Stimulated activated CD8-positive, alpha-beta memory T cell treated with anti-CD3 and anti-CD28 coated beads, Interleukin-7, amount 100 ng/mL, for 24 hours (primary cell): Measurements from ENCODE around the gene STRIP2.
"Not testable (repeated sequence)": the region's sequence is repeated elsewhere in the genome, so short reads cannot be mapped to it uniquely, and the experiment has no call there.

Experiments used
- DNase-seq: peaks from one replicate; pipeline ENCODE4 v3.0.0-alpha.2; 2020; ENCODE audit warnings: low read depth

The STRIP2 gene

GRCh38 chr7:129433847-129434674 is at the start of gene STRIP2:
STRIP2 (plus strand) TSS chr7:129434432; CDS start chr7:129434473, 41 bp downstream.
- DNase-seq: peak; percentile 87

GRCh38 chr7:129385116-129385515 is 49.1 kb upstream of the STRIP2 start:
- DNase-seq: no peak

- no peak for DNase-seq
Observed at GRCh38 chr7:129385598-129385997, 48.6 kb upstream of the STRIP2 start.

- no peak for DNase-seq
Observed at GRCh38 chr7:129386506-129386905, 47.7 kb upstream of the STRIP2 start.

GRCh38 chr7:129387537-129387936 is 46.7 kb upstream of the STRIP2 start:
- no peak for DNase-seq

- no peak for DNase-seq
Observed at GRCh38 chr7:129388333-129389098, 45.7 kb upstream of the STRIP2 start.

- no peak for DNase-seq
Observed at GRCh38 chr7:129389829-129390228, 44.4 kb upstream of the STRIP2 start.

GRCh38 chr7:129390314-129390713 is 43.9 kb upstream of the STRIP2 start:
- DNase-seq: no peak

- DNase-seq: no peak
Observed at GRCh38 chr7:129391546-129392171, 42.6 kb upstream of the STRIP2 start.

GRCh38 chr7:129393255-129393654 is 41.0 kb upstream of the STRIP2 start:
- DNase-seq: no peak

GRCh38 chr7:129394101-129394500 is 40.1 kb upstream of the STRIP2 start:
- no peak for DNase-seq

- DNase-seq: no peak
Observed at GRCh38 chr7:129394982-129395914, 39.0 kb upstream of the STRIP2 start.

GRCh38 chr7:129401228-129401966 is 32.8 kb upstream of the STRIP2 start:
- no peak for DNase-seq

GRCh38 chr7:129401967-129402860 is 32.0 kb upstream of the STRIP2 start:
- DNase-seq: no peak

- no peak for DNase-seq
Observed at GRCh38 chr7:129405527-129405926, 28.7 kb upstream of the STRIP2 start.

GRCh38 chr7:129410238-129410637 is 24.0 kb upstream of the STRIP2 start:
- DNase-seq: not testable (repeated sequence)

- DNase-seq: no peak
Observed at GRCh38 chr7:129412501-129412900, 21.7 kb upstream of the STRIP2 start.

GRCh38 chr7:129417073-129417472 is 17.2 kb upstream of the STRIP2 start:
- no peak for DNase-seq

- DNase-seq: no peak
Observed at GRCh38 chr7:129421717-129422250, 12.4 kb upstream of the STRIP2 start.

- no peak for DNase-seq
Observed at GRCh38 chr7:129422727-129423126, 11.5 kb upstream of the STRIP2 start.
